ENCODE data around the gene AMER3.

DNA sequence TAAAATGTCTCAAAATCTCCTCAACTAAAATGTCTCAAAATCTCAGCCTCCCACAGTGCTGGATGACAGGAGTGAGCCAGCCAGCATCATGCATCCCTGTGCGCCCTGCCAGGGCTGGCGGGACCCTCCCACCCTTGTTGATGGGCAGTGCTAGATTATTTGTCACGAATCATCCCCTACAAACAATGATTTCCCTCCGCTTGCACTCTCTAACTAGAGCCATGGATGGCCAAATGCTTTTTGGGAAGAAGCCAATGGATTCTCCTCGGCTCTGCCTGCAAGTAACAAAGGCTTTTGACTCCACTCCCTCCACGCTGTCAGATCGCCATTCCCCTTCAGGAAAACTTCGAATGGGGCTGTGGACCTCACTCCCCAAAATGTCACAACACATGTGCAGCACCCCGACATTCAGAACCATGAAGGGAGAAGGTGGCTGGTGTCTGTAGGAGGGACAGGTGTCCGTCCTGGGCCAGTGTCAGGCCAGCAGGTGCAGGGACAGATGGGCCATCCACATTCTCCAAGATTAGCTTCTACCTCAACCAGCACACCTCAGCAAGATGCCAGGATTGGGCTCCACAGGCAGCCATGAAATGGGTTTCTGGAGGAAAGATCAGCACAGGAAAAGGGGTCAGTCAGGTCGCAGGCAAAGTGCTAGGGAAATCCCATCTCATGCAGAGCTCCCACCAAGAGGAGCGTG lies 11.5 kb downstream of the AMER3 start:
- TF ChIP-seq TAF1 (IDR thresholded peaks at IDR 0.05; ENCODE audit: borderline replicate concordance, insufficient read depth, low read length), result no peak
- no peak for TF ChIP-seq POLR2AphosphoS5 (IDR thresholded peaks at IDR 0.05; ENCODE audit: low read depth, low read length)
- TF ChIP-seq, protein P1, sequence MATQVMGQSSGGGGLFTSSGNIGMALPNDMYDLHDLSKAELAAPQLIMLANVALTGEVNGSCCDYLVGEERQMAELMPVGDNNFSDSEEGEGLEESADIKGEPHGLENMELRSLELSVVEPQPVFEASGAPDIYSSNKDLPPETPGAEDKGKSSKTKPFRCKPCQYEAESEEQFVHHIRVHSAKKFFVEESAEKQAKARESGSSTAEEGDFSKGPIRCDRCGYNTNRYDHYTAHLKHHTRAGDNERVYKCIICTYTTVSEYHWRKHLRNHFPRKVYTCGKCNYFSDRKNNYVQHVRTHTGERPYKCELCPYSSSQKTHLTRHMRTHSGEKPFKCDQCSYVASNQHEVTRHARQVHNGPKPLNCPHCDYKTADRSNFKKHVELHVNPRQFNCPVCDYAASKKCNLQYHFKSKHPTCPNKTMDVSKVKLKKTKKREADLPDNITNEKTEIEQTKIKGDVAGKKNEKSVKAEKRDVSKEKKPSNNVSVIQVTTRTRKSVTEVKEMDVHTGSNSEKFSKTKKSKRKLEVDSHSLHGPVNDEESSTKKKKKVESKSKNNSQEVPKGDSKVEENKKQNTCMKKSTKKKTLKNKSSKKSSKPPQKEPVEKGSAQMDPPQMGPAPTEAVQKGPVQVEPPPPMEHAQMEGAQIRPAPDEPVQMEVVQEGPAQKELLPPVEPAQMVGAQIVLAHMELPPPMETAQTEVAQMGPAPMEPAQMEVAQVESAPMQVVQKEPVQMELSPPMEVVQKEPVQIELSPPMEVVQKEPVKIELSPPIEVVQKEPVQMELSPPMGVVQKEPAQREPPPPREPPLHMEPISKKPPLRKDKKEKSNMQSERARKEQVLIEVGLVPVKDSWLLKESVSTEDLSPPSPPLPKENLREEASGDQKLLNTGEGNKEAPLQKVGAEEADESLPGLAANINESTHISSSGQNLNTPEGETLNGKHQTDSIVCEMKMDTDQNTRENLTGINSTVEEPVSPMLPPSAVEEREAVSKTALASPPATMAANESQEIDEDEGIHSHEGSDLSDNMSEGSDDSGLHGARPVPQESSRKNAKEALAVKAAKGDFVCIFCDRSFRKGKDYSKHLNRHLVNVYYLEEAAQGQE (IDR thresholded peaks at IDR 0.05; ENCODE audit: insufficient read depth in 1 of 2, low read depth in 2 of 2, low read length in 2 of 2), result no peak
- no peak for TF ChIP-seq FOXP2 (optimal IDR thresholded peaks at IDR 0.05; ENCODE audit: borderline replicate concordance, extremely low read depth, extremely low read length, insufficient read depth)
- TF ChIP-seq SIN3A (IDR thresholded peaks at IDR 0.05; ENCODE audit: borderline replicate concordance, insufficient read depth, low read length), result no peak
